Progenitor cell of endocrine pancreas (in vitro differentiated cells): Measurements from ENCODE around the gene MRPL50. TPM values are rescaled to one million over a fixed set of nuclear protein-coding genes. Genes with fewer than 3 reads are reported as not detected.
A peak's percentile ranks its signal among the peaks of the same experiment; 100 is the strongest.

Experiments used
- DNase-seq: peaks from one replicate; pipeline ENCODE4 v3.0.0; 2021; ENCODE audit warnings: low spot score; ENCODE audit not compliant: unreplicated experiment
- H3K27ac Mint-ChIP-seq: 2 replicates; pipeline ENCODE4 v1.8.0; 2021; ENCODE audit warnings: mild to moderate bottlenecking, moderate library complexity, mixed read lengths
- H3K27me3 Mint-ChIP-seq: 2 replicates; pipeline ENCODE4 v1.8.0; 2021; ENCODE audit warnings: mixed read lengths
- H3K36me3 Mint-ChIP-seq: 2 replicates; pipeline ENCODE4 v1.8.0; 2022; ENCODE audit warnings: mixed read lengths; ENCODE audit not compliant: insufficient read depth
- H3K4me1 Mint-ChIP-seq: 2 replicates; pipeline ENCODE4 v1.8.0; 2021; ENCODE audit warnings: low read depth, mixed read lengths
- H3K4me3 Mint-ChIP-seq: 2 replicates; pipeline ENCODE4 v1.8.0; 2021; ENCODE audit warnings: low read depth, mild to moderate bottlenecking, moderate library complexity, mixed read lengths
- H3K9me3 Mint-ChIP-seq: 2 replicates; pipeline ENCODE4 v1.8.0; 2021; ENCODE audit warnings: low read depth, mixed read lengths
- long read RNA-seq: library from polyadenylated mRNA; unstranded; transcript quantifications from one replicate; pipeline ENCODE4 v2.0.0, GENCODE V29; 2020
- total RNA-seq: library from RNA; stranded (reverse); gene quantifications from 2 replicates; pipeline ENCODE4 v1.2.1, GENCODE V29; 2021
- TF ChIP-seq, protein P1 (sequence below): fragments of 200-600 bp; sonication (generic); IDR thresholded peaks from one replicate; pipeline ENCODE4 v1.5.0; 2021; ENCODE audit warnings: antibody characterized with exemption, mild to moderate bottlenecking; ENCODE audit not compliant: unreplicated experiment

The MRPL50 gene
- 14.4 and 16.1 TPM in 2 replicates for total RNA-seq
- long read RNA-seq, transcript MRPL50-201 (2 exons, 3,332 nt): major isoform, 80 of 83 reads
- long read RNA-seq, partial matches to known transcripts: 0 of 83 reads
- long read RNA-seq, other reads (novel, unspliced or antisense): 3 of 83 reads

DNA sequence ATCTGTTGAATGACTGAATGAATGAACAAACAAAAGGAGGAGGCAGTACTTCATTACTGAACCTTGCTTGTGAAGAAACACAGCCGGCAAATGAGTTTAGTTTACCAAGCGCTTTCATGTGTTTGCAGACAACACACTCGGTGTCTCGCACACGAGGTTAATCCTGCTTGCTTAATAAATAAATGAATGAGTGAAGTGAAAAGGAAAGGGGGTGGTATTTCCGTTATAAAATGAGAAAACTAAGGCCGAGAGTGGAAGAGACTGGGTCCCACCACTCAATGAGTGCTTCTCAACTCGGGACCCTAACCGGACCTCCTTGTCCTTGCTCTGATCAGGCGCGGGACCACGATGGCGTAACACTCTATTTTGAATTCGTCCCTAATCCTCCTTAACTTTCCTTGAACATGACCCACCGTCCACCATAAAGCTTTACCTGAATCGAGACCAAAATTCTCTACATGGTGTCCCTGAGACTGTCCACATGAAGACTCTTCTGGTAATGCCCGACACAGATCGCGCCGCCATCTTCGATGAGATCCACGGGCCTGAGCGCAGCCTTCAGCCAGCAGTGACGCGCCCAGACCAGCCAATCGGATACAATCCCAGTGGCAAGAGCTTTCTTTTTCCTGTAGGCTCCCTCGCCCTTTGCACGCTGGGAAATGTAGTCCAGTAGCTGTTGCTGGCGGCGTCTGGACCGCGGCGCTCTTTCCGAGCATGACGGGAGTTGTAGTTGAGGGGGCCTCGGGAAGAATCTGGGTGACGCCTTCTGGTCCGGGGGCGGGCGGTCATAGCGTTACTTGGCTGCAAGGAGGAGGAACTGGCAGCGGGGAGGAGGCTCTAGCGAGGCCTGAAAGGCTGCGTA, at the start of gene MRPL50, which contains the start of gene ZNF189:
MRPL50 (minus strand) TSS at position 551 of the 862 bp plus-strand sequence; CDS start at position 525, 26 bp downstream.
ZNF189 (plus strand) TSS at position 784 of the 862 bp plus-strand sequence. CDS start 306 bp downstream, outside the sequence.
- peak; percentile 89 for DNase-seq
- TF ChIP-seq, protein P1, sequence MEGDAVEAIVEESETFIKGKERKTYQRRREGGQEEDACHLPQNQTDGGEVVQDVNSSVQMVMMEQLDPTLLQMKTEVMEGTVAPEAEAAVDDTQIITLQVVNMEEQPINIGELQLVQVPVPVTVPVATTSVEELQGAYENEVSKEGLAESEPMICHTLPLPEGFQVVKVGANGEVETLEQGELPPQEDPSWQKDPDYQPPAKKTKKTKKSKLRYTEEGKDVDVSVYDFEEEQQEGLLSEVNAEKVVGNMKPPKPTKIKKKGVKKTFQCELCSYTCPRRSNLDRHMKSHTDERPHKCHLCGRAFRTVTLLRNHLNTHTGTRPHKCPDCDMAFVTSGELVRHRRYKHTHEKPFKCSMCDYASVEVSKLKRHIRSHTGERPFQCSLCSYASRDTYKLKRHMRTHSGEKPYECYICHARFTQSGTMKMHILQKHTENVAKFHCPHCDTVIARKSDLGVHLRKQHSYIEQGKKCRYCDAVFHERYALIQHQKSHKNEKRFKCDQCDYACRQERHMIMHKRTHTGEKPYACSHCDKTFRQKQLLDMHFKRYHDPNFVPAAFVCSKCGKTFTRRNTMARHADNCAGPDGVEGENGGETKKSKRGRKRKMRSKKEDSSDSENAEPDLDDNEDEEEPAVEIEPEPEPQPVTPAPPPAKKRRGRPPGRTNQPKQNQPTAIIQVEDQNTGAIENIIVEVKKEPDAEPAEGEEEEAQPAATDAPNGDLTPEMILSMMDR: no peak
- Mint-ChIP-seq H3K4me1 (peaks cover 14% of the 10 kb centered on the region), H3K36me3 (peaks cover 67% of the 10 kb centered on the region), H3K27ac (peak within 1 kb of the TSS; percentile 99), H3K4me3 (peak within 1 kb of the TSS; percentile 98), H3K27me3 (no peaks in the 10 kb centered on the region), H3K9me3 (peaks cover 45% of the 10 kb centered on the region)

GRCh38 chr9:101446732-101447131, 48.3 kb upstream of the MRPL50 start:
- no peak overlapping the region for H3K4me3 Mint-ChIP-seq
- peaks cover 3% of the 10 kb centered on the region for H3K9me3 Mint-ChIP-seq
- peaks cover 10% of the 10 kb centered on the region for H3K4me1 Mint-ChIP-seq
- no peak overlapping the region for H3K27ac Mint-ChIP-seq
- no peaks in the 10 kb centered on the region for H3K36me3 Mint-ChIP-seq
- TF ChIP-seq, protein P1: no peak
- H3K27me3 Mint-ChIP-seq: peaks cover 2% of the 10 kb centered on the region
- no peak for DNase-seq

DNA sequence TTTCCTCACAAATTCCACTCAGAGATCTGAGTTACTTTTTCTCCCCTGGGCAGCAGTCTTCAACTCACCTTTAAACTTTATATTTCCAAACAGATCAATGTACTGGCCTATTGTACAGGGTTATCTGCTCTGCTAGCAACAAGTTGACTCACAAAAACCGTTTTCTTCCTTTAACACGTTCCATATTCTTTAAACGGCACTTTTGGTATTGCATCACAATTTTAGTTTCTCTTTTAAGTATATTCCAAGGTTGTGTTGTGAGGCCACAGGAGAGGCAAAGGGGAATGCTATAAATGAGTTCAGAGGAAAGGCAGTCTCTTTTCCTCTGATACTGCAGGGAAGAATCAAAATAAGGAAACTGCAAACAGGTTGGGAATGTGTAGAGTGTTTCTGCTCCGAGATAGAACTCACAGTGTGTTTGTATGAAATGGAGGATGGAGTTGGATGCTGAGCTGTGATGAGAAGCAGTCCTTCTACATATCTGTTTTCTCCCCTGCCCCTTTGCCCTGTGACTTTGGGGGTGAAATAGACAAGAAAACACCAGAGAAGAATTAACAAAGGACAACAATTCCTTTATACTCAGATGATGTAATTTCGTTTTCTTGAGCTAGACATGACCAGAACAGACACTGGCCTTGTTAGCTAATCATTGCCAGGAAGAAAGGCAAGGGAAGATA, 47.1 kb upstream of the MRPL50 start:
- Mint-ChIP-seq H3K36me3 (no peaks in the 10 kb centered on the region), H3K4me1 (peaks cover 11% of the 10 kb centered on the region), H3K27ac (peak overlapping the region; percentile 46), H3K4me3 (no peak overlapping the region), H3K27me3 (no peaks in the 10 kb centered on the region), H3K9me3 (no peaks in the 10 kb centered on the region)
- TF ChIP-seq, protein P1: no peak
- DNase-seq: no peak

GRCh38 chr9:101443364-101443771, 45.0 kb upstream of the MRPL50 start:
- TF ChIP-seq, protein P1: no peak

GRCh38 chr9:101442736-101443135, 44.3 kb upstream of the MRPL50 start:
- Mint-ChIP-seq H3K36me3 (no peaks in the 10 kb centered on the region), H3K4me1 (peaks cover 9% of the 10 kb centered on the region), H3K4me3 (no peak overlapping the region), H3K27ac (no peak overlapping the region), H3K27me3 (no peaks in the 10 kb centered on the region), H3K9me3 (no peaks in the 10 kb centered on the region)
- DNase-seq: no peak
- TF ChIP-seq, protein P1: no peak

More at GRCh38 chr9:101443364-101443771, 45.0 kb upstream of the MRPL50 start:
- Mint-ChIP-seq H3K27ac (no peak overlapping the region), H3K36me3 (no peaks in the 10 kb centered on the region), H3K4me1 (peaks cover 9% of the 10 kb centered on the region), H3K9me3 (no peaks in the 10 kb centered on the region), H3K4me3 (no peak overlapping the region), H3K27me3 (no peaks in the 10 kb centered on the region)
- no peak for DNase-seq
